Stimulated activated CD8-positive, alpha-beta memory T cell treated with anti-CD3 and anti-CD28 coated beads, Interleukin-15, amount 100 ng/mL, for 24 hours (primary cell): ENCODE results near the gene VCY.
"Not testable (repeated sequence)": the region's sequence is repeated elsewhere in the genome, so short reads cannot be mapped to it uniquely, and the experiment has no call there.

ENCODE experiments used
- DNase-seq: peaks from one replicate; pipeline ENCODE4 v3.0.0-alpha.2; 2020; ENCODE audit warnings: low read depth

VCY gene

DNA sequence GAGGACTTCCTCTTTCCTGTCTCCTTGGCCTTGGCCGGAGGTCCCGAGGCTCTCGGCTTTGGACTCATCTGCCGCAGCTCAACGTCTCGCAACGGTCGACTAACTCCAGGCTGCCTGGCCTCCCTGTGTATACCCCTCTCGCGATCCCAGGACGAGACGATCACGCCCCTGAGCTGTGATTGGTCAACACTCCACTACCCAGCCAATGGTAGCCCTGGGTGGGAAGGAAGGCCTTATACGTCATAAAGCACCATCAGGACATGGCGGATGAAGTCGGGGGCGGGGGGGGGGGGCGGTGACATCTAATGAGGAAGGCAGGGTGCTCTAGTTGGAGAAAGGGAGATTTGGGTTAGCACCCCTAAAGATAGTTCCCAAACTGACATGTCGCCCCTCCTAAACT is at the start of gene VCY:
Gene VCY (minus strand): TSS at position 101 of the 400 bp plus-strand sequence. CDS start 33 bp downstream, at position 68.
- DNase-seq = not testable (repeated sequence)

DNA sequence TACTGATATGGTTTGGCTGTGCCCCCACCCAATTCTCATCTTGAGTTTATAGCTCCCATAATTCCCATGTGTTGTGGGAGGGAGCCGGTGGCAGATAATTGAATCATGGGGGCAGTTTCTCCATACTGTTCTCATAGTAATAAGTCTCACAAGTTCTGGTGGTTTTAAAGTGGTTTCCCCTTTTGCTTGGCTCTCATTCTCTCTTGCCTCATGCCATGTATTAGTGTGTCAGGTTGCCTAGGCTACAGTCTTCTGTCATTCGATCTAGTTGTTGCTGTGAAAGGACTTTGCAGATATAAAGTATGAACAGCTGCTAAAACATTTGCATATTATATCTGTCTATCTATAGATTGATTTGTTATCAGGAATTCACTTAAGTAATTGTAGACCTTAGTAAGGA is 44.1 kb upstream of the VCY start:
- DNase-seq = not testable (repeated sequence)

DNA sequence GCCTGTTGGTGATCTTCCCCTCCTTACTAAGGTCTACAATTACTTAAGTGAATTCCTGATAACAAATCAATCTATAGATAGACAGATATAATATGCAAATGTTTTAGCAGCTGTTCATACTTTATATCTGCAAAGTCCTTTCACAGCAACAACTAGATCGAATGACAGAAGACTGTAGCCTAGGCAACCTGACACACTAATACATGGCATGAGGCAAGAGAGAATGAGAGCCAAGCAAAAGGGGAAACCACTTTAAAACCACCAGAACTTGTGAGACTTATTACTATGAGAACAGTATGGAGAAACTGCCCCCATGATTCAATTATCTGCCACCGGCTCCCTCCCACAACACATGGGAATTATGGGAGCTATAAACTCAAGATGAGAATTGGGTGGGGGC is 25.6 kb upstream of the VCY start:
- not testable (repeated sequence) for DNase-seq

DNA sequence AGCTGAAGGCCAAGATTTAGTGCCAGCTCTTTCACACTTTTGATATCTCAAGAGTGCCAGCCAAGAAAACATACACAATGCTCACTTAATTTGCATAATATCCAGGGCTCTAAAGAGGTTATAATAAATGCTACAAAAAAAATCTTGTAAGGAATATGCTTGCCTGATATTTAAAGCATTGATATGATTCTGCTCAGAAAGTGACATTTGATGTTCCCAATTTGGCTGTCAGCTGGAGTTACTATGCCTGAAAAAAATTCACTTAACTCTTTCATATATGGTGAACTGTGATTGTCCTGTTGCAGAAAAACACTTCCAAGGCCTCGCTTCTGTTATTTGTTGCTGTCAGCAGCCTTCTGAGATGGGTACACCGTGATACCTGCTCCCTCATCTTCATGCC is 43.9 kb downstream of the VCY start:
- not testable (repeated sequence) for DNase-seq
